ENCODE data around the gene PANK3.

PANK3 gene

DNA sequence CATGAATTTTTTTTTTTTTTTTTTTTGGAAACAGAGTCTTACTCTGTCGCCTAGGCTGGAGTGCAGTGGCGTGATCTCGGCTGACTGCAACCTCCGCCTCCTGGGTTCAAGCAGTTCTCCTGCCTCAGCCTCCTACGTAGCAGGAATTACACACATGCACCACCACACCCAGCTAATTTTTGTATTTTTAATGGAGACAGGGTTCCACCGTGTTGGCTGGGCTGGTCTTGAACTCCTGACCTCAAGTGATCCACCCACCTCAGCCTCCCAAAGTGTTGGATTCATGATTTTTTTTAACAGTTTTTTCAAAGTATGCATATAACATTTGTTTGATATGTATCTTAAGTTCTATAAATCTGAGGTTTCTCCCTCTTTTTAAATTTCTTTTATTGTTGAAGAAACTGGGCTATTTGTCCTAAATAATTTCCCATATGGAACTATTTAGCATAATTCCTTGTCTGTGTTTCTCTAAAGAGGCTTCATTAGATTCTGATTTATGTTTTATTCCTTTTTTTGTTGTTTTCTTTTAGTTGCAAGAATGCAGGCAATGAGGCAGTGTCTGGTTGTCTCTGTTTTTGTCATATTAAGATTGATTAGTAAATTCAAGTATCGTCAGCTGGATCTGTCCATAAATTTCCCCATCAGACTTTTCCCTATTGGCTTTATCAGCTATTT, 76.5 kb downstream of the PANK3 start:
- in situ Hi-C loops (cut with MboI; ENCODE audit: low pct_unique_long_range_greater_than_20kb, low sequenced_read_pairs) = no loop called here
- no peak for DNase-seq
